GM12878 (cell line): Measurements from ENCODE around the gene PSMG3. TPM values are rescaled to one million over a fixed set of nuclear protein-coding genes. Genes with fewer than 3 reads are reported as not detected.
A peak's percentile ranks its signal among the peaks of the same experiment; 100 is the strongest.

Experiments used
- BCLAF1 ChIP-seq: fragments of 450-650 bp; IDR thresholded peaks from 2 replicates; pipeline ENCODE4 v1.6.1; 2017; ENCODE audit warnings: antibody characterized with exemption, mild to moderate bottlenecking, moderate library complexity
- CHD4 ChIP-seq: fragments of 200-600 bp; sonication (generic); IDR thresholded peaks from 2 replicates; pipeline ENCODE4 v1.6.1; 2016; ENCODE audit warnings: mild to moderate bottlenecking
- ELK1 ChIP-seq: IDR thresholded peaks from 2 replicates; pipeline ENCODE4 v1.6.1; 2012; ENCODE audit warnings: low read depth, low read length, improper control_type of control experiment
- EP300 ChIP-seq, 2 experiments: fragments of 150-350 bp in 1 of 2; IDR thresholded peaks; 2 replicates each; pipeline ENCODE4 v1.6.1; 2011 to 2012; ENCODE audit warnings: low read depth in 2 of 2, low read length in 2 of 2, borderline replicate concordance in 1 of 2, improper control_type of control experiment in 1 of 2, inconsistent platforms in 1 of 2; ENCODE audit not compliant: control insufficient read depth in 1 of 2
- GABPA ChIP-seq: IDR thresholded peaks from 2 replicates; pipeline ENCODE4 v1.6.1; 2014; ENCODE audit warnings: antibody characterized with exemption, low read depth, mild to moderate bottlenecking, inconsistent platforms
- IRF5 ChIP-seq: fragments of 450-650 bp; IDR thresholded peaks from 2 replicates; pipeline ENCODE4 v1.6.1; 2017; ENCODE audit warnings: borderline replicate concordance
- JUNB ChIP-seq: IDR thresholded peaks from 2 replicates; pipeline ENCODE4 v1.6.1; 2016; ENCODE audit warnings: antibody characterized with exemption, mild to moderate bottlenecking
- NFXL1 ChIP-seq: fragments of 450-650 bp; IDR thresholded peaks from 2 replicates; pipeline ENCODE4 v1.6.1; 2017; ENCODE audit warnings: antibody characterized with exemption, mild to moderate bottlenecking, borderline replicate concordance
- NR2C1 ChIP-seq: fragments of 450-650 bp; IDR thresholded peaks from 2 replicates; pipeline ENCODE4 v1.6.1; 2017; ENCODE audit warnings: antibody characterized with exemption, mild to moderate bottlenecking, moderate library complexity
- NR2F1 ChIP-seq: fragments of 450-650 bp; conservative IDR thresholded peaks from 2 replicates; pipeline ENCODE4 v1.6.1; 2017; ENCODE audit warnings: mild to moderate bottlenecking
- RCOR1 ChIP-seq: conservative IDR thresholded peaks from 2 replicates; pipeline ENCODE4 v1.6.1; 2012; ENCODE audit warnings: low read depth, low read length, improper control_type of control experiment
- RELA ChIP-seq: fragments of 450-650 bp; IDR thresholded peaks from 2 replicates; pipeline ENCODE4 v1.8.0; 2014; ENCODE audit warnings: borderline replicate concordance; ENCODE audit not compliant: partially characterized antibody
- RUNX3 ChIP-seq: IDR thresholded peaks from 2 replicates; pipeline ENCODE4 v1.6.1; 2012; ENCODE audit warnings: low read length, inconsistent platforms
- SKIL ChIP-seq: fragments of 450-650 bp; IDR thresholded peaks from 2 replicates; pipeline ENCODE4 v1.6.1; 2017; ENCODE audit warnings: mild to moderate bottlenecking, low read depth, inconsistent platforms; ENCODE audit not compliant: poor library complexity, severe bottlenecking
- TCF3 ChIP-seq: IDR thresholded peaks from 2 replicates; pipeline ENCODE4 v1.6.1; 2012; ENCODE audit warnings: low read depth, mild to moderate bottlenecking, low read length, borderline replicate concordance; ENCODE audit not compliant: insufficient read depth
- USF2 ChIP-seq: IDR thresholded peaks from 2 replicates; pipeline ENCODE4 v1.6.1; 2011; ENCODE audit warnings: low read depth, low read length, improper control_type of control experiment, borderline replicate concordance
- YY1 ChIP-seq: IDR thresholded peaks from 2 replicates; pipeline ENCODE4 v1.6.1; 2011; ENCODE audit warnings: low read depth, mild to moderate bottlenecking, low read length
- ZBED1 ChIP-seq: IDR thresholded peaks from 2 replicates; pipeline ENCODE4 v1.6.1; 2016; ENCODE audit warnings: borderline replicate concordance
- ZBTB33 ChIP-seq: fragments of 450-650 bp; IDR thresholded peaks from 2 replicates; pipeline ENCODE4 v1.6.1; 2017; ENCODE audit warnings: mild to moderate bottlenecking
- polyA plus RNA-seq, 11 experiments: library from polyadenylated mRNA; depleted of rRNA in 4 of 11; unstranded in 6 of 11; stranded (reverse) in 5 of 11; fragments of >200 nt; fragmentation: Nextera tagmentation in 4 of 11; fragmentation: Illumina TruSeq in 1 of 11; extraction: Ambion mirVana in 4 of 11; extraction: Trizol in 1 of 11; gene quantifications; 1 replicate in 1 of 11; 2 replicates in 10 of 11; pipeline versions ENCODE4 v1.2.1 to v1.2.3, GENCODE V29; 2011 to 2016; ENCODE audit warnings: inconsistent platforms in 2 of 11, missing spikeins in 2 of 11, low read depth in 1 of 11
- total RNA-seq, 4 experiments: library from RNA; depleted of rRNA in 3 of 4; stranded (reverse); fragments of >200 nt in 3 of 4; fragmentation: Illumina TruSeq in 1 of 4; extraction: Trizol in 1 of 4; gene quantifications; 2 replicates each; pipeline versions ENCODE4 v1.2.1 to v1.2.3, GENCODE V29; 2013 to 2021

PSMG3 gene
- total and polyA plus RNA-seq, 10 of the 15 experiments (the other 5 are each of a cell fraction or from before 2014, with no cell fraction given) = 23.9 to 115 (median 60.6) TPM

- TF ChIP-seq NR2F1 (peak; percentile 62; the same call in 1 of the 2 replicates), USF2 (no peak), BCLAF1 (no peak), SKIL (no peak), YY1 (peak; percentile 89), GABPA (peak; percentile 96), RELA (peak; percentile 85), IRF5 (no peak), RUNX3 (peak; percentile 47), EP300 (IDR thresholded peaks at IDR 0.05; ENCODE audit: borderline replicate concordance in 1 of 2, control insufficient read depth in 1 of 2, low read depth in 2 of 2, low read length in 2 of 2) (no peak), NFXL1 (peak; percentile 56; the same call in 1 of the 2 replicates), TCF3 (no peak), ZBTB33 (no peak), ELK1 (peak; percentile 94), NR2C1 (peak; percentile 75), ZBED1 (no peak), CHD4 (no peak), RCOR1 (0 out of 2 replicates have a peak, but pooled peaks have one; percentile 30), JUNB (no peak)
Measured at GRCh38 chr7:1569833-1570632, at the start of gene PSMG3 (continued).
